ENCODE results near the gene MERTK. TPM values are rescaled to one million over a fixed set of nuclear protein-coding genes. Genes with fewer than 3 reads are reported as not detected.

MERTK gene
- total and polyA plus RNA-seq, 2 donors (not counting 1 experiment from before 2014, with no cell fraction given), result 0.34 to 6.6 TPM

GRCh38 chr2:111927723-111928122 is 29.3 kb downstream of the MERTK start:
- no peak for TF ChIP-seq CTCF (conservative IDR thresholded peaks at IDR 0.05 in 1 of 2, IDR thresholded peaks at IDR 0.05 in 1 of 2; ENCODE audit: low read depth in 1 of 2, low read length in 2 of 2)
- no peak for TF ChIP-seq EZH2 (IDR thresholded peaks at IDR 0.05; ENCODE audit: low read length, missing control alignments)
- no peak overlapping the region for H3K27ac ChIP-seq (ENCODE audit: insufficient read depth, low read length)
- H3K9ac ChIP-seq (ENCODE audit: insufficient read depth, low read length), result no peak overlapping the region
- no peak overlapping the region for H3K4me3 ChIP-seq (replicated peaks in 1 of 4; ENCODE audit: control extremely low read depth in 1 of 4, insufficient read depth in 1 of 4, low read depth in 3 of 4, low read length in 4 of 4)
- no peaks in the 10 kb centered on the region for H3K36me3 ChIP-seq (ENCODE audit: control insufficient read depth, insufficient read depth, low read length)
- H4K20me1 ChIP-seq (ENCODE audit: control insufficient read depth, extremely low read depth, insufficient read depth, low read length), result no peaks in the 10 kb centered on the region
- no peaks in the 10 kb centered on the region for H3K9me3 ChIP-seq (ENCODE audit: control insufficient read depth, insufficient read depth, low read depth, low read length)
- no peaks in the 10 kb centered on the region for H3K79me2 ChIP-seq (ENCODE audit: control insufficient read depth, insufficient read depth, low read length)
- no peak overlapping the region for H2AFZ ChIP-seq (ENCODE audit: low read length)
- no peak overlapping the region for H3K4me2 ChIP-seq (ENCODE audit: extremely low read depth, insufficient read depth, low read length)
- DNase-seq (ENCODE audit: low read depth in 2 of 2), result no peak
- H3K27me3 ChIP-seq (ENCODE audit: control insufficient read depth, insufficient read depth, low read length), result peaks cover 12% of the 10 kb centered on the region
- H3K4me1 ChIP-seq (ENCODE audit: control insufficient read depth, extremely low read depth, insufficient read depth, low read length), result peaks cover 2% of the 10 kb centered on the region

GRCh38 chr2:111930409-111930808 is 32.0 kb downstream of the MERTK start:
- Histone ChIP-seq H2AFZ (ENCODE audit: low read length) (no peak overlapping the region), H4K20me1 (ENCODE audit: control insufficient read depth, extremely low read depth, insufficient read depth, low read length) (no peaks in the 10 kb centered on the region), H3K4me1 (ENCODE audit: control insufficient read depth, extremely low read depth, insufficient read depth, low read length) (peaks cover 2% of the 10 kb centered on the region), H3K9ac (ENCODE audit: insufficient read depth, low read length) (no peak overlapping the region), H3K36me3 (ENCODE audit: control insufficient read depth, insufficient read depth, low read length) (no peaks in the 10 kb centered on the region), H3K27ac (ENCODE audit: insufficient read depth, low read length) (no peak overlapping the region), H3K9me3 (ENCODE audit: control insufficient read depth, insufficient read depth, low read depth, low read length) (no peaks in the 10 kb centered on the region), H3K79me2 (ENCODE audit: control insufficient read depth, insufficient read depth, low read length) (no peaks in the 10 kb centered on the region), H3K27me3 (ENCODE audit: control insufficient read depth, insufficient read depth, low read length) (peaks cover 3% of the 10 kb centered on the region), H3K4me3 (replicated peaks in 1 of 4; ENCODE audit: control extremely low read depth in 1 of 4, insufficient read depth in 1 of 4, low read depth in 3 of 4, low read length in 4 of 4) (no peak overlapping the region), H3K4me2 (ENCODE audit: extremely low read depth, insufficient read depth, low read length) (no peak overlapping the region)
- TF ChIP-seq EZH2 (IDR thresholded peaks at IDR 0.05; ENCODE audit: low read length, missing control alignments), result no peak
- no peak for TF ChIP-seq CTCF (conservative IDR thresholded peaks at IDR 0.05 in 1 of 2, IDR thresholded peaks at IDR 0.05 in 1 of 2; ENCODE audit: low read depth in 1 of 2, low read length in 2 of 2)
- no peak for DNase-seq (ENCODE audit: low read depth in 2 of 2)

GRCh38 chr2:111930875-111931274 is 32.5 kb downstream of the MERTK start:
- H3K27ac ChIP-seq (ENCODE audit: insufficient read depth, low read length), result no peak overlapping the region
- H3K4me2 ChIP-seq (ENCODE audit: extremely low read depth, insufficient read depth, low read length), result no peak overlapping the region
- no peaks in the 10 kb centered on the region for H3K36me3 ChIP-seq (ENCODE audit: control insufficient read depth, insufficient read depth, low read length)
- H3K4me1 ChIP-seq (ENCODE audit: control insufficient read depth, extremely low read depth, insufficient read depth, low read length), result peaks cover 2% of the 10 kb centered on the region
- H3K9me3 ChIP-seq (ENCODE audit: control insufficient read depth, insufficient read depth, low read depth, low read length), result no peaks in the 10 kb centered on the region
- no peaks in the 10 kb centered on the region for H4K20me1 ChIP-seq (ENCODE audit: control insufficient read depth, extremely low read depth, insufficient read depth, low read length)
- H3K4me3 ChIP-seq (replicated peaks in 1 of 4; ENCODE audit: control extremely low read depth in 1 of 4, insufficient read depth in 1 of 4, low read depth in 3 of 4, low read length in 4 of 4), result no peak overlapping the region
- no peak overlapping the region for H3K9ac ChIP-seq (ENCODE audit: insufficient read depth, low read length)
- no peak for TF ChIP-seq EZH2 (IDR thresholded peaks at IDR 0.05; ENCODE audit: low read length, missing control alignments)
- TF ChIP-seq CTCF (conservative IDR thresholded peaks at IDR 0.05 in 1 of 2, IDR thresholded peaks at IDR 0.05 in 1 of 2; ENCODE audit: low read depth in 1 of 2, low read length in 2 of 2), result no peak
- H3K27me3 ChIP-seq (ENCODE audit: control insufficient read depth, insufficient read depth, low read length), result peaks cover 3% of the 10 kb centered on the region
- no peak overlapping the region for H2AFZ ChIP-seq (ENCODE audit: low read length)
- peak; percentile 56 to 71 for DNase-seq (ENCODE audit: low read depth in 2 of 2)
- no peaks in the 10 kb centered on the region for H3K79me2 ChIP-seq (ENCODE audit: control insufficient read depth, insufficient read depth, low read length)
